ENCODE measurements around the gene NLGN1. TPM values are rescaled to one million over a fixed set of nuclear protein-coding genes. Genes with fewer than 3 reads are reported as not detected.

Gene NLGN1
- total and polyA plus RNA-seq, 9 of the 15 experiments (the other 6 are each of a cell fraction or from before 2014, with no cell fraction given) = under 0.01 to 0.01 TPM; not detected in 7

DNA sequence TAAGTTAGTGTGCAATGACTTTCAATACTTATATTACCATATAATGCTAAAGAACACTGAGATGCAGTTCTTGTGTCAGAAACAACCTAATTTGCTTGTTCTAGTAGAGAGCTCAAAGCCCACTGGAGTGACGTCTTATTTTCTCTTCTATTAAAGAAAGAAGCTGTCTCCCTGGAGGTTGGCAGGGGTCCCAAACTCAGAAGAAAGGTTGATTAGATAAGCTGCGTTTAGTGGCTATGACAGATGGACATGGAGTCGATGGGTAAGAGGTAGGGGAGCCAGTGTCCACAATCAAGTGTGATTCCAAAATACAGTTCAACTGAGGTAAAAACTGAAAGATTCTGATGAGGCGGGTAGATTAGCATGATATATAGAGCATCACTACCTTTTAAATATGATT lies 363.6 kb downstream of the NLGN1 start:
- Histone ChIP-seq H3K27me3 (ENCODE audit: control insufficient read depth in 2 of 2, insufficient read depth in 2 of 2, low read length in 2 of 2) (no peaks in the 10 kb centered on the region), H3K4me3 (no peak overlapping the region), H3K9me1 (ENCODE audit: control insufficient read depth, insufficient read depth, low read length) (no peaks in the 10 kb centered on the region), H3K79me2 (ENCODE audit: control insufficient read depth, insufficient read depth, low read length) (no peaks in the 10 kb centered on the region), H3K9me3 (replicated peaks; ENCODE audit: control insufficient read depth, insufficient read depth, low read depth, low read length) (no peaks in the 10 kb centered on the region), H3K4me2 (ENCODE audit: insufficient read depth, low read length) (no peak overlapping the region), H3K4me1 (replicated peaks in 1 of 2; ENCODE audit: control insufficient read depth in 2 of 2, insufficient read depth in 2 of 2, low read length in 2 of 2) (no peaks in the 10 kb centered on the region), H2AFZ (ENCODE audit: low read depth, low read length) (no peak overlapping the region), H3K27ac (ENCODE audit: extremely low read depth, low read depth, low read length) (no peak overlapping the region), H3K9ac (ENCODE audit: insufficient read depth in 1 of 2, low read depth in 2 of 2, low read length in 2 of 2) (no peak overlapping the region), H4K20me1 (replicated peaks; ENCODE audit: control insufficient read depth, insufficient read depth, low read length) (no peaks in the 10 kb centered on the region), H3K36me3 (ENCODE audit: control insufficient read depth, insufficient read depth, low read length) (no peaks in the 10 kb centered on the region)
- in situ Hi-C loops (cut with MboI) (no loop called here), intact Hi-C loops (cut with micrococcal nuclease) (no loop called here)
- CTCF ChIA-PET (ENCODE audit: low intra/inter-chr PET ratio) = no interaction called here
- POLR2A ChIA-PET = interaction anchor here (0.8 kb wide), 1 partner anchor 29 kb away, joined by 3 read pairs; no protein-coding TSS in a partner anchor
- TF ChIP-seq, protein P1, sequence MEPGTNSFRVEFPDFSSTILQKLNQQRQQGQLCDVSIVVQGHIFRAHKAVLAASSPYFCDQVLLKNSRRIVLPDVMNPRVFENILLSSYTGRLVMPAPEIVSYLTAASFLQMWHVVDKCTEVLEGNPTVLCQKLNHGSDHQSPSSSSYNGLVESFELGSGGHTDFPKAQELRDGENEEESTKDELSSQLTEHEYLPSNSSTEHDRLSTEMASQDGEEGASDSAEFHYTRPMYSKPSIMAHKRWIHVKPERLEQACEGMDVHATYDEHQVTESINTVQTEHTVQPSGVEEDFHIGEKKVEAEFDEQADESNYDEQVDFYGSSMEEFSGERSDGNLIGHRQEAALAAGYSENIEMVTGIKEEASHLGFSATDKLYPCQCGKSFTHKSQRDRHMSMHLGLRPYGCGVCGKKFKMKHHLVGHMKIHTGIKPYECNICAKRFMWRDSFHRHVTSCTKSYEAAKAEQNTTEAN (CRISPR knock-in tag; IDR thresholded peaks at IDR 0.05) = no peak
- TF ChIP-seq NFE2 (IDR thresholded peaks at IDR 0.05; ENCODE audit: low read depth) (no peak), ATF2 (CRISPR knock-in tag; IDR thresholded peaks at IDR 0.05) (no peak), MAFK (IDR thresholded peaks at IDR 0.05; ENCODE audit: low read length) (no peak)
- ATAC-seq (no peak), FAIRE-seq (no peak), DNase-seq (ENCODE audit: extremely low read depth in 1 of 4, low spot score in 3 of 4) (no peak)
- BruUV-seq (replicated peaks) = no TSS peak
- WGBS (ENCODE audit: insufficient coverage, low coverage, missing lambda C conversion rate) = 4% methylated on average over 4 of the region's 4 CpGs
